ENCODE data around the gene POU2F3.

- no peak for TF ChIP-seq CTCF (optimal IDR thresholded peaks at IDR 0.05 in 1 of 3, IDR thresholded peaks at IDR 0.05 in 1 of 3, conservative IDR thresholded peaks at IDR 0.05 in 1 of 3; ENCODE audit: extremely low read depth in 1 of 3, insufficient read depth in 2 of 3, low read length in 3 of 3)
- no peak for TF ChIP-seq EZH2 (IDR thresholded peaks at IDR 0.05; ENCODE audit: low read length)
Observed at GRCh38 chr11:120197251-120197891, 42.6 kb upstream of the POU2F3 start.

Measured in keratinocyte (primary cell).